GM21423 (cell line): ENCODE results near the gene TSTD1.
"Not testable (repeated sequence)": the region's sequence is repeated elsewhere in the genome, so short reads cannot be mapped to it uniquely, and the experiment has no call there.

Experiments used
- ATAC-seq: cut with Tn5 transposase; IDR thresholded peaks from one replicate; pipeline ENCODE4 v1.9.1; 2021; ENCODE audit warnings: mild to moderate bottlenecking, moderate library complexity; ENCODE audit not compliant: unreplicated experiment

TSTD1 gene

GRCh38 chr1:161009602-161010211, 29.1 kb downstream of the TSTD1 start:
- ATAC-seq: no peak

- ATAC-seq: no peak
Measured at GRCh38 chr1:161008869-161009510, 29.8 kb downstream of the TSTD1 start.

DNA sequence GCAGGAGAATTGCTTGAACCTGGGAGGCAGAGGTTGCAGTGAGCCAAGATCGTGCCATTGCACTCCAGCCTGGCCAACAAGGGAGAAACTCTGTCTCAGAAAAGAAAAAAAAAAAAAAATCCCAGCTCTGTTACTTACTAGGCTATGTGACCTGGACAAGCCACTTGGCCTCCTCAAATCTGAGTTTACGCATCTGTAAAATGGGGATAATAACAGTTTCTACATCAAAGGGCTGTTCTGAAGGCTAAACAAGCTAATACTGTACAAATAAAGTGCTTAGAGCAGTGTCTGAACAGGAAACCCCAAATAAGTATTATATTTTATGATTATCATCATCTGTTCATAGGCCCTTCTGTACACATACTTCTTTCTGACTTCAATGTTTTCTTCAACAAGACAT, 31.4 kb downstream of the TSTD1 start:
- ATAC-seq: no peak

- no peak for ATAC-seq
Measured at GRCh38 chr1:161006563-161006962, 32.2 kb downstream of the TSTD1 start.

GRCh38 chr1:161001525-161001924, 37.2 kb downstream of the TSTD1 start:
- ATAC-seq: no peak

DNA sequence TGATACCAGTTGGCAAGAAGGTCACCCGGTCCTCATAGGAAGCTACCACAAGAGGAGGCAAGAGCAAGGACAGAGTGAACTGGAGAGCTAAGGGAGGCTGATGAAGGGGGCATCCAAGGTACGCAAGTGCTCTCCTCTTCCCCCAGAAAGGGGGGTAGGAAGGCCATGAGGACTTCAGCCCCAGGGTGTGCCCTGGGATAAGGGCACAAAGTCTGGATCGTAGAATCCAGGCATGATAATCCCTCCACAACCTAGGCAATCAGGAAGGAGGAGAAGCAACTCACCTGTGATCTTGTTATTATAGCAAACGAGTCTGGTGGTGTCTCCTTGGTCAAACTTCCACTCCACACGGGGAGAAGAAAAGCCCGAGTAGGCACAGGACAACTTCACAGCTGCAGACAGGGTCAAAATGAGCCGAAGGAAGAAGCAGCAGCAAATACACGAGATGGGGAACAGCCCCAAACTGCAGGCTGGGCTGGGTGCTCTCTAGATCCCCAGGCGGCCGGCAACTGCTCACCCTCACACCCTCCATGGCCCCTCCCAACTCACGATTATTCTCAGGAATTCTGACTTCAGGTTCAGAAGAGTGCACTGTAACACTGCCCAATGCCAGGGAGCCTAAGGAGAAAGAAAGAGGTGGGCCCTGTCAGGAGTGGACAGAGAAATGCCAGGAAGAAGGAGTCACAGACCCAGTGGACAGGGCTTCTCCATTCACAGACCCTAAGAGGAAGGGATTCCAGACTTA, 37.9 kb downstream of the TSTD1 start:
- no peak for ATAC-seq

GRCh38 chr1:160999376-160999775, 39.4 kb downstream of the TSTD1 start:
- ATAC-seq: no peak

- ATAC-seq: no peak
Measured at GRCh38 chr1:160997323-160998038, 41.3 kb downstream of the TSTD1 start.

- ATAC-seq: no peak
Measured at GRCh38 chr1:160996178-160996577, 42.6 kb downstream of the TSTD1 start.

DNA sequence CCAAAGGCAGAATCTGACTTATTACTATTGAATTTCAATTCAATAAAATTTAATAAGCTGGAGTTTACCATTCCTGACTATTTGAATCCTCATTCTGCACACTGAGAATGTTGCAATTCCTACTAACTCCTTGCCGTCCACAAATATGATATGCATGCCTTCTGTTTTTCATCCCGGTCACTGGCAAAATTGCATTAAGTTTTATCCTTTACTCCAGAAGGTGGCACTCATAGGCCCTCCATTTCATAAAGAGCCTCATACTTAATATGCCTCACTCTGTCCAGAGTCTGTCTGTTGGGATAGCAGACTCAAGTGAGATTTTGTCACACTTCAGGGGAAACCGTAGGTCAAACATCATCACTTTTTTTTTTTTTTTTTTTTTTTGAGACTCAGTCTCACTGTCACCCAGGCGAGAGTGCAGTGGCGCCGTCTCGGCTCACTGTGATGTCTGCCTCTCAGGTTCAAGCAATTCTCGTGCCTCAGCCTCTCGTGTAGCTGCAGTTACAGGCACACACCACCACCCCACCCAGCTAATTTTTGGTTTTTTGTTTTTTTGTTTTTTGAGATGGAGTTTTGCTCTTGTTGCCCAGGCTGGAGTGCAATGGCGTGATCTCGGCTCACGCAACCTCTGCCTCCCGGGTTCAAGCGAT, 45.1 kb downstream of the TSTD1 start:
- ATAC-seq: no peak

GRCh38 chr1:160992036-160992435, 46.7 kb downstream of the TSTD1 start:
- ATAC-seq: not testable (repeated sequence)
